GM12878 (cell line): Measurements from ENCODE around the gene KCNMB2. TPM values are rescaled to one million over a fixed set of nuclear protein-coding genes. Genes with fewer than 3 reads are reported as not detected.

Source experiments
- ATAC-seq: fragments of 200-7000 bp; cut with Tn5 transposase; 3 replicates; pipeline ENCODE4 v1.9.1; 2020; ENCODE audit warnings: mild to moderate bottlenecking, moderate library complexity
- BruUV-seq: library from RNA; stranded (reverse); fragments of 400-500 nt; replicated peaks from 2 replicates; lab custom pipeline; 2021; lab: Mats Ljungman, UMichigan
- CTCF ChIA-PET: fragments of 300-600 bp; sonication (Branson Sonifier 250); formaldehyde crosslinking; extraction: SDS; loops from one replicate; lab custom pipeline; 2021; ENCODE audit warnings: inconsistent platforms; lab: Yijun Ruan, JAX
- POLR2A ChIA-PET: fragments of 350-600 bp; formaldehyde crosslinking; extraction: SDS; loops from one replicate; lab custom pipeline; 2021; ENCODE audit warnings: inconsistent platforms; lab: Charles Lee
- RAD21 ChIA-PET: fragments of 300-600 bp; sonication (Branson Sonifier 250); formaldehyde crosslinking; loops from one replicate; lab custom pipeline; 2023; ENCODE audit warnings: antibody characterized with exemption; ENCODE audit not compliant: unreplicated experiment; lab: Charles Lee
- SMC1A ChIA-PET: fragments of 300-600 bp; sonication (Branson Sonifier 250); formaldehyde crosslinking; loops from one replicate; lab custom pipeline; 2023; ENCODE audit not compliant: unreplicated experiment, uncharacterized antibody; lab: Charles Lee
- DNase-seq: peaks from one replicate; pipeline ENCODE4 v3.0.0-alpha.2; 2011; ENCODE audit warnings: low read depth, low spot score
- FAIRE-seq: peaks from 3 replicates; lab custom pipeline; 2011; peaks lifted over from hg19 to GRCh38; lab: Jason Lieb, UNC
- H2AFZ ChIP-seq: 2 replicates; pipeline ENCODE4 v1.6.0; 2011; ENCODE audit warnings: low read depth, low read length, control low read depth; ENCODE audit not compliant: control insufficient read depth
- H3K27ac ChIP-seq: 2 replicates; pipeline ENCODE4 v1.5.1; 2011; ENCODE audit warnings: control low read depth; ENCODE audit not compliant: control insufficient read depth, insufficient read depth
- H3K27me3 ChIP-seq, 2 experiments: replicated peaks in 1 of 2; 2 replicates each; pipeline versions ENCODE4 v1.6.0 to v1.6.1; 2011; ENCODE audit warnings: low read length in 1 of 2; ENCODE audit not compliant: control insufficient read depth in 2 of 2, insufficient read depth in 2 of 2
- H3K36me3 ChIP-seq, 2 experiments: 2 replicates each; pipeline ENCODE4 v1.5.1; 2011; ENCODE audit warnings: low read length in 1 of 2; ENCODE audit not compliant: control insufficient read depth in 2 of 2, insufficient read depth in 2 of 2
- H3K4me1 ChIP-seq: 2 replicates; pipeline ENCODE4 v1.6.1; 2011; ENCODE audit warnings: mild to moderate bottlenecking, low read length, moderate library complexity, mixed read lengths; ENCODE audit not compliant: control insufficient read depth, insufficient read depth
- H3K4me2 ChIP-seq: 2 replicates; pipeline ENCODE4 v1.6.0; 2011; ENCODE audit warnings: control low read depth; ENCODE audit not compliant: control insufficient read depth, insufficient read depth
- H3K4me3 ChIP-seq: fragments of 200-600 bp; sonication (generic); 2 replicates; pipeline ENCODE4 v1.5.1; 2016
- H3K79me2 ChIP-seq: 2 replicates; pipeline ENCODE4 v1.6.0; 2011; ENCODE audit warnings: low read length; ENCODE audit not compliant: control insufficient read depth, insufficient read depth
- H3K9ac ChIP-seq: 2 replicates; pipeline ENCODE4 v1.8.0; 2011; ENCODE audit warnings: low read length, control low read depth, mixed read lengths; ENCODE audit not compliant: control insufficient read depth, insufficient read depth
- H3K9me3 ChIP-seq: replicated peaks from 3 replicates; pipeline ENCODE4 v1.5.1; 2011; ENCODE audit warnings: mild to moderate bottlenecking, low read length; ENCODE audit not compliant: control insufficient read depth, insufficient read depth
- H4K20me1 ChIP-seq: 2 replicates; pipeline ENCODE4 v1.6.0; 2011; ENCODE audit not compliant: control insufficient read depth, insufficient read depth
- DPF2 ChIP-seq: fragments of 450-650 bp; IDR thresholded peaks from 2 replicates; pipeline ENCODE4 v1.6.1; 2017; ENCODE audit warnings: mild to moderate bottlenecking
- FOS ChIP-seq: IDR thresholded peaks from 3 replicates; pipeline ENCODE4 v1.6.1; 2011; ENCODE audit warnings: borderline replicate concordance; ENCODE audit not compliant: insufficient read length; ENCODE audit errors: extremely low read depth
- MEF2A ChIP-seq: IDR thresholded peaks from 2 replicates; pipeline ENCODE4 v1.6.1; 2011; ENCODE audit warnings: low read depth, mild to moderate bottlenecking, low read length, moderate library complexity; ENCODE audit not compliant: insufficient read depth
- MYB ChIP-seq: fragments of 150-350 bp; IDR thresholded peaks from 2 replicates; pipeline ENCODE4 v1.6.1; 2014; ENCODE audit warnings: mild to moderate bottlenecking, low read depth, low read length, borderline replicate concordance
- NFIC ChIP-seq: IDR thresholded peaks from 2 replicates; pipeline ENCODE4 v1.6.1; 2012; ENCODE audit warnings: low read depth, mild to moderate bottlenecking, inconsistent platforms, low read length, moderate library complexity
- RELA ChIP-seq: fragments of 450-650 bp; IDR thresholded peaks from 2 replicates; pipeline ENCODE4 v1.8.0; 2014; ENCODE audit warnings: borderline replicate concordance; ENCODE audit not compliant: partially characterized antibody
- RUNX3 ChIP-seq: IDR thresholded peaks from 2 replicates; pipeline ENCODE4 v1.6.1; 2012; ENCODE audit warnings: low read length, inconsistent platforms
- TCF3 ChIP-seq: IDR thresholded peaks from 2 replicates; pipeline ENCODE4 v1.6.1; 2012; ENCODE audit warnings: low read depth, mild to moderate bottlenecking, low read length, borderline replicate concordance; ENCODE audit not compliant: insufficient read depth
- WGBS: methylation state at CpG from one replicate; pipeline ENCODE4 v1.1.6; 2016; ENCODE audit warnings: low lambda C conversion rate; ENCODE audit not compliant: insufficient replicate concordance, insufficient coverage; ENCODE audit errors: missing lambda C conversion rate; 5-methylcytosine and 5-hydroxymethylcytosine counted together
- in situ Hi-C: fragments of 300-500 bp; cut with MboI; formaldehyde crosslinking; loops from 9 replicates; pipeline ENCODE4 v1.14.3; 2018; ENCODE audit warnings: mixed read lengths
- intact Hi-C: fragments of 100-400 bp; cut with micrococcal nuclease; formaldehyde crosslinking; loops from one replicate; pipeline ENCODE4 v1.14.2; 2022; ENCODE audit not compliant: unreplicated experiment
- polyA plus RNA-seq, 11 experiments: library from polyadenylated mRNA; depleted of rRNA in 4 of 11; unstranded in 6 of 11; stranded (reverse) in 5 of 11; fragments of >200 nt; fragmentation: Nextera tagmentation in 4 of 11; fragmentation: Illumina TruSeq in 1 of 11; extraction: Ambion mirVana in 4 of 11; extraction: Trizol in 1 of 11; gene quantifications; 1 replicate in 1 of 11; 2 replicates in 10 of 11; pipeline versions ENCODE4 v1.2.1 to v1.2.3, GENCODE V29; 2011 to 2016; ENCODE audit warnings: inconsistent platforms in 2 of 11, missing spikeins in 2 of 11, low read depth in 1 of 11
- total RNA-seq, 4 experiments: library from RNA; depleted of rRNA in 3 of 4; stranded (reverse); fragments of >200 nt in 3 of 4; fragmentation: Illumina TruSeq in 1 of 4; extraction: Trizol in 1 of 4; gene quantifications; 2 replicates each; pipeline versions ENCODE4 v1.2.1 to v1.2.3, GENCODE V29; 2013 to 2021

The KCNMB2 gene
- total and polyA plus RNA-seq, 10 of the 15 experiments (the other 5 are each of a cell fraction or from before 2014, with no cell fraction given) = 0.22 to 18.8 (median 11.0) TPM

- TF ChIP-seq NFIC (0 out of 2 replicates have a peak, but pooled peaks have one; percentile 48), FOS (no peak), MEF2A (peak; percentile 42; the same call in 1 of the 2 replicates), RELA (no peak)
Measured at GRCh38 chr3:178669758-178670157, 133.5 kb downstream of the KCNMB2 start (continued).

- Histone ChIP-seq H3K4me1 (peaks cover 31% of the 10 kb centered on the region), H3K27ac (peak overlapping the region; percentile 13; the same call in 1 of the 2 replicates), H3K9ac (no peak overlapping the region), H3K36me3 (no peaks in the 10 kb centered on the region), H3K27me3 (no peaks in the 10 kb centered on the region), H3K4me3 (no peak overlapping the region), H4K20me1 (no peaks in the 10 kb centered on the region), H2AFZ (no peak overlapping the region), H3K79me2 (no peaks in the 10 kb centered on the region; the same call in 1 of the 2 replicates), H3K9me3 (no peaks in the 10 kb centered on the region; the same call in 2 of the 3 replicates), H3K4me2 (peak overlapping the region; percentile 2; the same call in 1 of the 2 replicates)
- ChIA-PET CTCF (no interaction called here), RAD21 (no interaction called here), SMC1A (interaction anchor here (1.0 kb wide), 1 partner anchor 8 kb away, joined by 3 read pairs; no protein-coding TSS in a partner anchor), POLR2A (no interaction called here)
- no peak for FAIRE-seq
- no peak for TF ChIP-seq MYB
- TF ChIP-seq DPF2 = 0 out of 2 replicates have a peak, but pooled peaks have one; percentile 15
- 0 out of 2 replicates have a peak, but pooled peaks have one; percentile 17 for TF ChIP-seq RUNX3
- no peak for TF ChIP-seq FOS
- TF ChIP-seq TCF3 = peak; percentile 35; the same call in 1 of the 2 replicates
- no peak for DNase-seq
- ATAC-seq = peak; percentile 29
- 63% methylated on average over 3 of the region's 3 CpGs for WGBS
- in situ Hi-C loops = no loop called here
- BruUV-seq = no TSS peak
- intact Hi-C loops = loop anchor here (5.0 kb wide), 1 partner anchor 154 kb away; no protein-coding TSS in a partner anchor
Measured at GRCh38 chr3:178671377-178671776, 135.1 kb downstream of the KCNMB2 start.
